Keratinocyte (primary cell): ENCODE data around the gene KLHL3.

Source experiments
- EZH2 ChIP-seq: IDR thresholded peaks from one replicate; pipeline ENCODE4 v1.6.1; 2012; ENCODE audit warnings: inconsistent platforms, mild to moderate bottlenecking, low read length, moderate library complexity
- TF ChIP-seq, protein P1 (sequence below), 3 experiments: IDR thresholded peaks in 1 of 3; conservative IDR thresholded peaks in 1 of 3; optimal IDR thresholded peaks in 1 of 3; 2 replicates in 2 of 3; 3 replicates in 1 of 3; pipeline versions ENCODE3 to v1.5.1; 2011; ENCODE audit warnings: low read length in 3 of 3, mild to moderate bottlenecking in 3 of 3, moderate library complexity in 2 of 3, control low read depth in 1 of 3, inconsistent platforms in 1 of 3; ENCODE audit not compliant: insufficient read depth in 2 of 3; ENCODE audit errors: extremely low read depth in 1 of 3

DNA sequence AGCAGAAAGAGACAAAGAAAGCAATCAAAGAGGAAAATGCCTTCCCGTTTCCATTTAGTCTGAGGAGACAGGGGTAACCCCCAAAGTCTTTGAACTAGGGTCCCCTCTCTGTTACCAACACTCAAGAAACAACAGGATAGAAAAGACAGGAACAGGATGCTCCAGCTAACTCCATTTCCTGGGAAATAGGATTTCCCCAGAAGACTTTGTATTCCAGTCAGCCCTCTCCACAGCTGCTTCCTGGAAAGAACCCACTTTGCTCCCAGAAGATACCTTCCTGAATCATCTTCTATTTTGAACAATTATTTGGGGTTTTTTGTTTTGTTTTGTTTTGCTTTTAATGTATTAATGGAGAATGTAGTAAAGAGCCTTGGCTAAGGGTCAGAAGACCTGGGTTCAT, 56.0 kb downstream of the KLHL3 start:
- TF ChIP-seq, protein P1, sequence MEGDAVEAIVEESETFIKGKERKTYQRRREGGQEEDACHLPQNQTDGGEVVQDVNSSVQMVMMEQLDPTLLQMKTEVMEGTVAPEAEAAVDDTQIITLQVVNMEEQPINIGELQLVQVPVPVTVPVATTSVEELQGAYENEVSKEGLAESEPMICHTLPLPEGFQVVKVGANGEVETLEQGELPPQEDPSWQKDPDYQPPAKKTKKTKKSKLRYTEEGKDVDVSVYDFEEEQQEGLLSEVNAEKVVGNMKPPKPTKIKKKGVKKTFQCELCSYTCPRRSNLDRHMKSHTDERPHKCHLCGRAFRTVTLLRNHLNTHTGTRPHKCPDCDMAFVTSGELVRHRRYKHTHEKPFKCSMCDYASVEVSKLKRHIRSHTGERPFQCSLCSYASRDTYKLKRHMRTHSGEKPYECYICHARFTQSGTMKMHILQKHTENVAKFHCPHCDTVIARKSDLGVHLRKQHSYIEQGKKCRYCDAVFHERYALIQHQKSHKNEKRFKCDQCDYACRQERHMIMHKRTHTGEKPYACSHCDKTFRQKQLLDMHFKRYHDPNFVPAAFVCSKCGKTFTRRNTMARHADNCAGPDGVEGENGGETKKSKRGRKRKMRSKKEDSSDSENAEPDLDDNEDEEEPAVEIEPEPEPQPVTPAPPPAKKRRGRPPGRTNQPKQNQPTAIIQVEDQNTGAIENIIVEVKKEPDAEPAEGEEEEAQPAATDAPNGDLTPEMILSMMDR (optimal IDR thresholded peaks at IDR 0.05 in 1 of 3, IDR thresholded peaks at IDR 0.05 in 1 of 3, conservative IDR thresholded peaks at IDR 0.05 in 1 of 3; ENCODE audit: extremely low read depth in 1 of 3, insufficient read depth in 2 of 3, low read length in 3 of 3): no peak
- TF ChIP-seq EZH2: no peak
